Skin of body (tissue), 2 donors: Measurements from ENCODE around the gene AUTS2. TPM values are rescaled to one million over a fixed set of nuclear protein-coding genes. Genes with fewer than 3 reads are reported as not detected.
A peak's percentile ranks its signal among the peaks of the same experiment; 100 is the strongest.
"Not testable (repeated sequence)": the region's sequence is repeated elsewhere in the genome, so short reads cannot be mapped to it uniquely, and the experiment has no call there.

Experiments
- DNase-seq: peaks from one replicate; lab custom pipeline; 2025; lab: John Stamatoyannopoulos, UW
- total RNA-seq: library from RNA; depleted of rRNA; stranded (reverse); fragments of >200 nt; gene quantifications from one replicate; pipeline ENCODE4 v1.2.3, GENCODE V29; 2014

The AUTS2 gene
- total RNA-seq, 1 donor from 2014 or later = 61.0 TPM

DNA sequence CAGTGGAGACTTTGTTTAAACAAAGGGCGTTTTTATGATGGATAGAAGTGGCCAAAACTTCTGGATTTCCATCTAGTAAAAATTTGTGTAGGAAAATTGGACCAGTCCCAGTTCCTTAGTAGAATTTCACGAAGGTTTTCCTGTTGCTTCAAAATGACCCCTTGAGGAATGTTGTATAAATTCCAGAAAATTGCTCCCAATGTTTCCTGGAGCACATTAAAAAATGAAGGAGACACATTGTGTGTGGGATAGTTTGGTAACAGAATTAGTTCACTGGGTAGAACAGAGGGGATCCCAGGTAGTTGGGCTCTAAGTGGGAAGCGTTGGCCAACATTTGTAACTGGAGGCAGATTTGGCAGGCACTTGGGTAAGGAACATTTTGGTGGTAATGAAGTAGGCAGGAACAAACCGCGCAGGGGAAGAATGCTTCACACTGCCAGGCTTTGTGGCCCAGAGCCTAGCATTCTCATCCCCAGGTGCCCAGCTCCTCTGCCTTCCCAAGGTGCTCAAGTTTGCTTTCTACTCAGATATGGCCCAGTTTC, 758.6 kb downstream of the AUTS2 start:
- no peak for DNase-seq

DNA sequence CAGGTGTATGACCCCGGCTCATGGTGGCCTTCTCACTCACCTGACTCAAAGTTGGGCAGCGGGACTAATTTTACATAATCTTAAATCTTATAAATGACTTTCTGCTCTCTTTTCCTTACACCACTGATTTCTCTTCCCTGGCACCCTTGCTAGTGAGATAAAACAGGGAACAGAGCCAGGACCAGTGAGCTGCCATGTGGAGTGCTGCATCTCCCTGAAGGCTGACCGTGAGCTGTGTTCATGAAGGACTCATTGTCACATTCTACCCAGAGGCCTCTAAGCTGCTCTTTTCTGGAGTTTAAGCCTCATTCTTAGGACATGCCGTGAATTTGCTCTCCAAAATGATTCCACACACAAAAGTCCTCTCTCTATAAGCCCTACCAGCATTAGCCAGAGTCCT, 762.3 kb downstream of the AUTS2 start:
- DNase-seq = no peak

DNA sequence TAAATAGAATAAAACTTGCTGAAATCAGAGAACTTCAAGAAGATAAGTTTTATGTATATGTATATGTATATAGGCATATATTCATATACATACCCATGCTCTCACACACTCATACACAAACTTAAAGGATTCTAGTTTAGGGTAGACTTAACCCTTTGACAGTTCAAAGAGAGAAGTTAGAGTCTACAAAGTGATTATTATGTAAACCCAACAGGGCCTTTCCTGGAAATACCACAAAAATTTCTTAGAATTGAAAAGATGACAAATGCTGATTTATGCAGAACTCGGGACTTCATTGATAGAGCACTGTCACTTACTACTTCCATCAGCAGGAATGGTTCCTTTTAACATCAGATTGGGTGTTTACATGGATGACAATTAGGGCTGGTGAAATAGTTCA, 763.5 kb downstream of the AUTS2 start:
- DNase-seq = no peak

DNA sequence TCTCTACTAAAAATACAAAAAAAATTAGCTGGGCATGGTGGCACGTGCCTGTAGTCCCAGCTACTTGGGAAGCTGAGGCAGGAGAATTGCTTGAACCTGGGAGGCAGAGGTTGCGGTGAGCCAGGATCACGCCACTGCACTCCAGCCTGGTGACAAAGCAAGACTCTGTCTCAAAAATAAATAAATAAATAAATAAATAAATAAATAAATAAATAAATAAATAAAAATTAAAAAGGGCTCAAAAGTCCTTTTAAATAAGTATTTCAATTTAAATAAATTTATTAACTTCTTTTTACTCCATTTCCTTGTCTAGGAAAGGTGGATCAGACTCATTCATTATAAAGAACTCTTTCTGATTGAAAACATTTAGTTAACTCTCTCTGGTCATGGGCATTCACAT, 766.1 kb downstream of the AUTS2 start:
- not testable (repeated sequence) for DNase-seq

DNA sequence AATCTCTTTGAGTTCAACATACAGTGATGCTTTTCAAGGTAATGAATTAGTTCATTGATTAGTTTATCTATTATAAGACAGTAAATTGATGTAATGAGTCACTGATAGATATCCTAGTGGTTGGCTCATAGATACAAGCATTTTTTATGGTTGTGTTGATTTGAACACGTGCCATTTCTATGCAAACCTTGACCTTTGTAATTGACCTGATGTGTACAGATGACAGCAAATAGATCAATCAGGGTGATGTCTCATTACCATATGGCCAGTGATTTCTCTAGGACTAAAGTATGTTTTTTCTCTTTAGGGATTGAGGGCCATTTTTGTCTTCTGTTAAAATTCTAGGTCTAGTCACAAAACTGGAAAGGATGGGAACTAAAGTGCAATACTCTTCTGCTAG, 773.4 kb downstream of the AUTS2 start:
- DNase-seq = no peak

DNA sequence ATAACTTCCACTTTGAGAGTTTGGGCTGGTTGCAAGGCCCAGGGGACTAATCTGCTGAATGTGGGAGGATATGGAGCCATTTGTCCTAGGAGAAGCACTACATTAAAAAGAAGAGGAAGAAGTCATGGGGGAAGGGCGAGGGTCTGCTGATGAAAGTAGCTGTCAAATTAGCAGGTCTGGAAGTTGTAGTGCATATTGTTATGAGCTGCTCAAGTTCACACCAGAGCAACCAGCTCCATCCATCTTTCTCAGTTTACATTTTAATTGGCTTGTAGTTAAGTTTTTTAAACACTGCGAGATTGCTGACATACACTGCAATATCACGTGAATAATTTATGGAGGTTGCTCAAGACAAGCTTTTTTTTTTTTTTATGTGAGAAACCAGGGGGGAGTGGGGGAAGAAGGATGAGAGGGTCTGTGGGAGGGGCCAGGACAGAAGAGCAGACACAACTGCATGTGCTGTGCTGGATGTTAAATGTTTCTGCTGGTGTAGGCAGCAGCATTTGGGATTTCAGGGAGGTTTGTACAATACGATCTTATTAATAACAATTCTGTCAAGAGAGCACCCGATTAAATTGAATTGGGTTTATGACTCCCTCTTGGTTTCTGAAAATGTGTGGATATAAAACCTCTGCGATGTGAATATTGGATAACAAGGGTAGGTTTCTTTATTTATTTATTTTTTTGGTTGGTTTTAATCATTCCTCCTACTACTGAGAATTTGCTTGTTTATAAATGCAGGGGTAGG, 774.7 kb downstream of the AUTS2 start:
- DNase-seq = no peak

DNA sequence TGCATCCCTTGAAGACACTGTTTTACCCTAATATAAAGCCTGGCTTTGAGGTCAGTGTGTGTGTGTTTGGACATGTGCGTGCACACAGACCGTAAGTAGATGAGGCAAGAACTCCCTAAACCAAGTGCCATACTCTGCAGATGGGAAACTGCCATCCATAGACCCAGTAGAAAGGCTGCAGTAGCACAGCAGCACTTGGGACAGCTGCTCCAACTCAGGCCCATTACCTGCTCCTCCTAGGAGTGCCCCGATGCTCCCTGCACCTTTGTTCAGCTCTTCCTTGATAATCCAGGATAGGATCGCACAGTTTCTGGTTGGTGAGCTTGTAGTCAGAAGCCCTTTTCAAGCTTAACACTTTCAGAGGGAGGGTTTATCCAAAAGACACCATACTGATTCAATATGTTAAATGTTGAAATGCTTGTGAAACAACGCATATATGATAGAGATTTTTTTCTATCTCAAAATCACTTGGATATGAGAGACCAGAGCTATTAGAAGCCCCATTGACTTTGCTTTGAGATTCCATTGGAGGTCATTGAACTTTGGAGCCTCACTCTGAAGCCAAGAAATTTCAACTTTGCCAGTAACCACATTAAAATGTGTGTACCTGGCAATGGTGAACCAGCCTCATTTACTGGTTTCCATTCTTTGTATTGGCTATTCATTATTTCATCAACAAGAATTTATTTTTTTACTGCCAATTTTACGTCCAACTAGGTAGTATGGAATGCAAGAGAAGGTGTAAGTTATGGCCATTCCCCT, 776.7 kb downstream of the AUTS2 start:
- no peak for DNase-seq

DNA sequence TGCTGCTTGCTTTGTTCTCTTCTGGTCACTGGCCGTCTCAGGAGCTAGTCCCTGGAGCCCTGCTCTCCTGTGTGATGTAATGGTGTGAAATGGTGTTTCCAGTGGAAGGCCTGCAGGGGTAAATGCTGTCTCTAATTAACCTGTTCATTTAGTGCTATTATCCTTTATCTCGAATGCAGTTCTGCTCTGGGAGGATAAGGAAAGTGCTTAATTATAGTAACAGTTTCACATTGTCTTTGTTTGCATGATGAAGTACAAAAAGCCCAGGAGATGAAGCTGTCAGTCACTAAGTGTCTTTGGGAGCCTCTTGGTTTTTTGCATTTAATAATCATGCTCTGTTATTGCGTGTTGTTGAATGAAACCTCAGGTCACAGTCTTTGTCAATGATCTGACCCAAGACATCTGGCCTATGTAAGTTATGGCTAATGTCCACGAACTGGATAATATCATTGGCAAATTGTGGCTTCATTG, 778.3 kb downstream of the AUTS2 start:
- no peak for DNase-seq

DNA sequence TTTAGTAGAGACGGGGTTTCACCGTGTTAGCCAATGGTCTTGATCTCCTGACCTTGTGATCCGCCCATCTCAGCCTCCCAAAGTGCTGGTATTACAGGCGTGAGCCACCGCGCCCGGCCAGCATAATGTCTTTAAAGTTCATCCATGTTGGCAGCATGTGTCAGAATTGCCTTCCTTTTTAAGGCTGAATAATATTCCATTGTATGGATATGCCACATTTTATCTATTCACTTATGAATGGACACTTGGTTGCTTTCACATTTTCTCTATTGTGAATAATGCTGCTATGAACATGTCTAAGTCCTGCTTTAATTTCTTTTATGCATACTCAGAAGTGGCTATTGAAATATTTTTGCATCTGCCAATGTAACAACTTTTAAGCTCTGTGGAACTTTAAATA, 779.7 kb downstream of the AUTS2 start:
- DNase-seq = no peak

DNA sequence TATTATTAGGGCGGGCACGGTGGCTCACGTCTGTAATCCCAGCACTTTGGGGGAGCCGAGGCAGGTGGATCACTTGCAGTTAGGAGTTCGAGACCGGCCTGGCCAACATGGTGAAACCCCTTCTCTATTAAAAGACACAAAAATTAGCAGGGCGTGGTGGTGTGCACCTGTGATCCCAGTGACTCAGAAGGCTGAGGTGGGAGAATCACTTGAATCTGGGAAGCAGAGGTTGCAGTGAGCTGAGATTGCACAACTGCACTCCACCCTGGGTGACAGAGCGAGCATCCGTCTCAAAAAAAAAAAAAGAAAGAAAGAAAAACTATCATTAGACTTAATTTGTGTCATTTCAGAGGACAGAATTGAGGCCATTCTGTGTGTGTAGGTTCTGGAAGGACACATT, 780.9 kb downstream of the AUTS2 start:
- no peak for DNase-seq

DNA sequence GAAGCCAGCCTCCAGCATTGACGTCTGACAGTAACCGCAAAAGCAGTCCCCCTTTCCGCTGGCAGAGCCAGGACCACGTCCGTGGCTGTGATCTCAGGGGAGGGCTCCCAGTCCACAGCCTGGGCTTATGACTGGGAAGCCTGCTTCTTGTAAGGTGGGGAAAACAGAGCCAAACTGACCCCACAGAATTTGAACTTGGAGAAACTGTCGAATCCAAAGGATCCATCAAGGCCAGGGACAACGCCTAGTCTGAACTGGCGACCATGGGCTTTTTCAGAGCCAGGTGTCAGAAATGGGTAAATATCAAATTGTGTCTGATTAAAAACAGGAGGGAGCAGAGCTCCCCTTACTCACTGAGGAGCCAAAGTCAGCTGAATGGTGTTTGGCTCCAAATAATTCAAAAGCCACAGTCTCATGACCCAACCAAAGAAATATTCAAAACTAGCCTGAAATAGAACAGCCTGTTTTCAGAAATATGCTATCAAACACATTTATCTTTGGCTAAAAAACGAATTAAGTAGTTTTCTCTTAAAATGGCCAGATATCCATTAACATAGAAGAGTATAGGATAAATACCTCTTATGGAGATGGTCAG, 782.2 kb downstream of the AUTS2 start:
- DNase-seq = no peak

DNA sequence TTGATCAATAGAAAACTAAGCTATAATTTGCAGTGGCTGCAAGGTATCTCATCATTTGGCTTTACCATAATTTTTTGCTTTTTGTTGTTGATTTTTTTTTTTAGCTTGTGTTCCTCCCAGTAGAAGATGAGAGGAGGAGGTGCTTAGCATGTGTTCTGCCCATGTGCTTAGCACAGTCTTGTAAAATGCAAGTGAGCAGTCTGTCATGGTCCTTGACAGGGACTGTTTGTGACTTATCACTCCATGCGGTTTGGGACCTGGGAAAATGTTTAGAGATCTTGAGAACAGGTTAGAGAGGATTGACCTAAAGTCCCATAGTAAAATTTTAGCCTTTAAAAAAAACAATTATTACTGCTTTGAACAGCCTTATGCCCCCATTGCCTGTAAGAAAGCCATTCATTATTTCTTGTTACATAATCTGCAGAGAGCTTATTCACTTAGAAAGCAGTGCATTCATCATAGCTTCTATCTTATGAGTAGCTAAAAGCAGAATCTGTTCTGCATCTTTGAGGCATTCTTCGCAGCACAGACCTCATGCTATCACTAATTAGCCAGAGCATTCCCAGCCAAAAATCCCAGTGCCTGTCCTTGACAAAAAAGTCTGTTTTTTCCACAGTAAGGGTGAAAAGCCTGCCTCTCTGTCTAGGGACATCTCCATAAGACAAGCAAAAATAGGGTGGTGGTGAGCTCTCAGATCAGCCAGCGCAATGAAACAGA, 784.9 kb downstream of the AUTS2 start:
- DNase-seq = no peak

DNA sequence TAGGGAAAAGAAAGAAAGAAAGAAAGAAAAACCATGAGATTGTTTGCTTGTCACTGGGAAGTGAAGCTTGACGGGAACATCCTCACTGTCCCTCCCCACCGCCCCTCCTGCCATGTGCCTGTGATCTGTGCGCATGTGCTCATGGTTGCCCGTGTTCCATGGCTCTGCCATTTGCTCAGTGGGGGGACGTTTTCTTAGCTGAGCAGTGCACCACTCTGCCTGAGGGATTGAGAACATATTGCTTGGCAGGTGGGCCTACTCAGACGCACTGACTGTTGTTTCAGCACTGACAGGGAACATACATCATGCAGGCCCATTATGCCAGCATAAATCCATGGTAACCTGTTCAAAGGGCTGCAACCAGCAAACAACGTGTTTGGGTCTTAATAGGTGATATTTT, 785.7 kb downstream of the AUTS2 start:
- DNase-seq = no peak

DNA sequence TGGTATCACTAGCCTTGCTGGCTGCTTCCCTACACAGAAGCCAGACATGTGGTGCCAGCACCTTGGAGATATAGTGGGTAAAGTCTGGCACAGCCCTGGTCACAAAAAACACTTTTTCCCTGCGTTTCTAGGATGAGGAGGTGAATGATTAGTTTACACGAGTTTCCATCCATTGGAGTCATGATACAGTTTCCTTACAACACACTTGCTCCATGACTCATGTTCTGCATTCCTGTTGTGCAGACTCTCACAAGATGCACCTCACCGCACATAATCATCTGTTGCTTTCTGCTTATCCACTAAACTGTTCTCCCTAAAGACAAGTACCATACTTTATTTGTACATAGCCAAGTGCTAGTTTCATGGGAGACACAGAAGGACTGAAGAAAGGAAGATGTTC, 786.6 kb downstream of the AUTS2 start:
- DNase-seq = no peak

DNA sequence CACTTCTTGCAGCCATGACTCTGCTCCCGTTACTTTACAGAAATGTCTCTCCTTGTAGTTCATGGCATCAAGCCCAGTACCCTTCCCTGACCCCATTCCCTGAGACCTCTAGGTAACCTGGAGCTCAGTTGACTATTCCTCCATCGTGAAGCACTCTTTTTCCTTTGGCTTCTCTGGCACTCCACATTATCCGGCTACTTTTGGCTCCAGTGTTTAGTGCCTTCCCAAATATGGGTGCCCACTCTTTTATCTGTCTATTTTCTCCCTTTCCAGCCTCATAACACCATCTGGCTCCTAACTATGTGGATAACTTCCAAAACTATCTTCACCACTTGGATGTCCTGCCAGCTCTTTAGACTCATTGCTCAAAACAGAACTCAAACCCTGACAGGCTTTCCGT, 788.9 kb downstream of the AUTS2 start:
- no peak for DNase-seq

DNA sequence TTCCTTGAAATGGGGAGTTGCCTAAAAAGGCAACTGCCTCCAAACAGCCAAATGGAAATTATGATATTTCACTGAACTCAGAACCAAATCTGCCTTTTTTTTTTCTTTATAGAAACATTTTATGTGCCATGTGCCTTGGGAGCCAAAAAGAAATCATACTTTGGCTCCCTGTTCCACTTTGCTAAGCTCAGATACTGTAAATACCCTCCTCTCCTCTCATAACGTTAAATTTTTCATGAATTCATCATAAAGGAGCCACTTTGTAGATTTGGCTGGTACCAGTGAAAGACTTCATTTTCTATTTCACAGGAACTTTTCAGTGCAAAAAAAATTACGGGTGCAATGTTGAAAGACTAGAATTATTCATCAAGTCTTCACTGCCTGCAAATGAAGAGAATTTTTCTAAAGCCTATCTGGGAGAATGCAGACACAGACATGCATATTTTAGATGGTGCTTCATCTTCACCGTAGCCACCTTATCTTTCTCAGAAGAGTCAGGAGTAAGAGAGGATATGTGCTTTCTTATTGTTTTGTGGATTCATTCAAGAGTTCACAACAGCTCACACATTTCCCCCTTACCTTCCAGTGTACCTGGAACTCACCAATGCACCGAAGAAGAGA, 791.4 kb downstream of the AUTS2 start:
- DNase-seq = no peak

DNA sequence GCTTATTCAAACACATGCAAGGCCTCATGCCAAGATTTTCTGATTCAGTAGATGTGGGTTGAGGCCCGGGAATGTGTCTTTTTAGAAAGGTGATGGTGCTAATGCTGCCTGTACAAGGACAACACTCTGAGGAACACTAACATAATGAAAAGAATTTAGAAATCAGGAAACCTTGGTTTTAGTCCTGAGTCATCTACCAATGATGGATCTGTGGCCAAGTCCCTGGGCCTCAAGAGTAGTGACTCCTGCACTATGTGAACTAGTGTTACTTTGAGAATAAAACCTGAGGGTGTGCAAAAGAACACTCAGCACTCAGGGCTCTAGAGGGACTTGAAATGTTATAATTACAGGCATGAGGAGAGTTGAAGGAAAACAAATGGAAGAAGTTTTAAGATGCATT, 792.0 kb downstream of the AUTS2 start:
- no peak for DNase-seq

DNA sequence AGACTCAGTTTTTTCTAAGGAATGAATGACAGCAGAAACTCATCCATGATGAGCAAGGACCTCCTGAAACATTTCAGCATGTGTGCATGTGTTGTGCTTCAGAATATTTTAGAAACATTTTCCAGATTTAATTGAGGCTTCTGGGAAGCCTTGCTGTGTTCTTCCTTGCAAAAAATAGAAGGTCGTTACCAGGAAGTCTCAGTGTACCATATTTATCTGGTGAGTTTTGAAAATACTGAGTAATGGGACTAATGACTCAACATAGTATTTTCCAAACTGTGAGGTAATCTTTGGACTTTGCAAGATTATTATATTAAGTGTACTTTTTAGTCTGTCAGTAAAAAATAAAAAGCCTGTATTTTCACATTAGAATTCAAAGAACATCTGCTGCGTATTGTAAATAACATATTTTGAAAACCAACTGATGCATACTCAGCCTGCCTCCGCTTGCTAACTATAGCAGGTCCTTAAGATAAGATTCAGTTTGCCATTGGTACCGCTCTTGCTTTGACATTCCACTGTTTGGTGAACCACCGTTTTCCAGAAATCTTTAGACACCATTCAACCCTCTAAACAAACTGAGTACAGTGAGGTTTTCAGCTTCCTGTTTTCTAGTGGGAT, 794.1 kb downstream of the AUTS2 start:
- peak; percentile 90 for DNase-seq

DNA sequence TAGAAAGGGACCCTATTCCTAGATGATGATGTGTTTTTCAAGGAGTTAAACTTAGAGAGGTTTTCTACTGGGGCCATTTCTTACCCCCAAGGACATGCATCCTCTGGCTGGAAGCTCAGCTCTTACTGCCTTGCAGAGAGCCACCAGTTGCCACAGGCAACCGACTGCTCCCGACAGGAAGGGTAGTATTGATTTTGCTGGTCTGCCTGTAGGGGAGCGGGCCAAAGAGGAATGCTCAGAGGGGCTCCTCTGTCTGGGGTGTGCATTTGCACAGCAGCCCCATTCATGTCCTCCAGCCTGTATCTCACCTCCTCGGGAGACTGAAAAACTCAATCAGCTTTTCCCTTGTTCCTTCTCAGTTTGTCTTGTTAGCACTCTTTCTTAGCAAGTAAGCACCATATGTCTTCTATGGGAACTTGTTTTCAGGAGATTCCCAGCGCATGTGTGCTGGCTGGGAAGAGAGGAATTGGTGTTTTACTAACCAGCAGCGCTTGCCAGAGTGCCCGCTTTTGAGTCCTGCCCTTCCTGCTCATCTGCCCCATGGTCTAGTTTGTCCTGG, 794.7 kb downstream of the AUTS2 start:
- no peak for DNase-seq

DNA sequence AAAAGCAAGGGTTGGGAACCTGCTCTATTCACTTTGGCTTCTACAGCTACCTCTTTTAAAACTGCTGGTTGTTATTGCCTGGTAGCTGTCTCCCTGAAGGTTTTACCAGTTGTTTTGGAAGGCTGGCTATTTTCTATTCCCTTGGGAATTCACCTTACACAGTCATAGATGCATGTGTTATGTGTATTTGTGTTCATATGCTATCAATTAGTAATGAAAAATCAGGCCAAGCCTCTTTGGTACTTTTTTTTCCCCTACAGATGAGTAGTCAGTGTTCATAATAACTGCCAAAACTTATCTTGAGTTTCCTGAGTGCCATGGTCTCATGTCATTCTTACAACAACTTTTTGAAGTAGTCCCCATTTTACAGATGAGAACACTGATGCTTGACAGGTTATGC, 795.7 kb downstream of the AUTS2 start:
- no peak for DNase-seq
